ENCODE data around the gene NUP62.

DNA sequence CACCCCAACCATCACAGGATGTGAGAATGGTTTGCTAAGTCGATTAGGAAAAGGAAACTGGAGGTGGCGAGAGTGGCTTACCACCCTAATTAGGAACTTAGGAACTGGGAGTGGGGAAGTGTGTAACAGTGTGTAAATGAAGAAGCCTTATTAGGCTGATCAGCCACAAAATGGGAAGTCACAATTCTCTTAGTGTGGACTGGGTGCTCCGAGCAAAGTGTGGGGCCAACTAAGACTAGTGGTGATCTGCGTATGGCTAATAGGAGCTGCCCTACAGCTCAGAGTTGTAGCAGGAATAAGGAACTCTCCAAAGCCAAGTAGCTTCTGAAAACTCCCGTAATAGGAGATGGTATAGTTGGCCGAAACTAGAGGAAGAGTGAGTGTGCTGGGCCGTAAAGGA, 24.1 kb upstream of the NUP62 start:
- TF ChIP-seq, protein P1, sequence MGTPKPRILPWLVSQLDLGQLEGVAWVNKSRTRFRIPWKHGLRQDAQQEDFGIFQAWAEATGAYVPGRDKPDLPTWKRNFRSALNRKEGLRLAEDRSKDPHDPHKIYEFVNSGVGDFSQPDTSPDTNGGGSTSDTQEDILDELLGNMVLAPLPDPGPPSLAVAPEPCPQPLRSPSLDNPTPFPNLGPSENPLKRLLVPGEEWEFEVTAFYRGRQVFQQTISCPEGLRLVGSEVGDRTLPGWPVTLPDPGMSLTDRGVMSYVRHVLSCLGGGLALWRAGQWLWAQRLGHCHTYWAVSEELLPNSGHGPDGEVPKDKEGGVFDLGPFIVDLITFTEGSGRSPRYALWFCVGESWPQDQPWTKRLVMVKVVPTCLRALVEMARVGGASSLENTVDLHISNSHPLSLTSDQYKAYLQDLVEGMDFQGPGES (IDR thresholded peaks at IDR 0.05; ENCODE audit: low read depth, low read length) = no peak
- TF ChIP-seq, protein P2, sequence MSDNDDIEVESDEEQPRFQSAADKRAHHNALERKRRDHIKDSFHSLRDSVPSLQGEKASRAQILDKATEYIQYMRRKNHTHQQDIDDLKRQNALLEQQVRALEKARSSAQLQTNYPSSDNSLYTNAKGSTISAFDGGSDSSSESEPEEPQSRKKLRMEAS (IDR thresholded peaks at IDR 0.05; ENCODE audit: low read depth) = no peak
- TF ChIP-seq, protein P3, sequence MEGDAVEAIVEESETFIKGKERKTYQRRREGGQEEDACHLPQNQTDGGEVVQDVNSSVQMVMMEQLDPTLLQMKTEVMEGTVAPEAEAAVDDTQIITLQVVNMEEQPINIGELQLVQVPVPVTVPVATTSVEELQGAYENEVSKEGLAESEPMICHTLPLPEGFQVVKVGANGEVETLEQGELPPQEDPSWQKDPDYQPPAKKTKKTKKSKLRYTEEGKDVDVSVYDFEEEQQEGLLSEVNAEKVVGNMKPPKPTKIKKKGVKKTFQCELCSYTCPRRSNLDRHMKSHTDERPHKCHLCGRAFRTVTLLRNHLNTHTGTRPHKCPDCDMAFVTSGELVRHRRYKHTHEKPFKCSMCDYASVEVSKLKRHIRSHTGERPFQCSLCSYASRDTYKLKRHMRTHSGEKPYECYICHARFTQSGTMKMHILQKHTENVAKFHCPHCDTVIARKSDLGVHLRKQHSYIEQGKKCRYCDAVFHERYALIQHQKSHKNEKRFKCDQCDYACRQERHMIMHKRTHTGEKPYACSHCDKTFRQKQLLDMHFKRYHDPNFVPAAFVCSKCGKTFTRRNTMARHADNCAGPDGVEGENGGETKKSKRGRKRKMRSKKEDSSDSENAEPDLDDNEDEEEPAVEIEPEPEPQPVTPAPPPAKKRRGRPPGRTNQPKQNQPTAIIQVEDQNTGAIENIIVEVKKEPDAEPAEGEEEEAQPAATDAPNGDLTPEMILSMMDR (IDR thresholded peaks at IDR 0.05) = no peak
- TF ChIP-seq, protein P4, sequence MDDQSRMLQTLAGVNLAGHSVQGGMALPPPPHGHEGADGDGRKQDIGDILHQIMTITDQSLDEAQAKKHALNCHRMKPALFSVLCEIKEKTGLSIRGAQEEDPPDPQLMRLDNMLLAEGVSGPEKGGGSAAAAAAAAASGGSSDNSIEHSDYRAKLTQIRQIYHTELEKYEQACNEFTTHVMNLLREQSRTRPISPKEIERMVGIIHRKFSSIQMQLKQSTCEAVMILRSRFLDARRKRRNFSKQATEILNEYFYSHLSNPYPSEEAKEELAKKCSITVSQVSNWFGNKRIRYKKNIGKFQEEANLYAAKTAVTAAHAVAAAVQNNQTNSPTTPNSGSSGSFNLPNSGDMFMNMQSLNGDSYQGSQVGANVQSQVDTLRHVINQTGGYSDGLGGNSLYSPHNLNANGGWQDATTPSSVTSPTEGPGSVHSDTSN (IDR thresholded peaks at IDR 0.05) = no peak

Measured in SK-N-SH (cell line).